NCI-H524 (cell line): ENCODE results near the gene SMYD4.
"Not testable (repeated sequence)": the region's sequence is repeated elsewhere in the genome, so short reads cannot be mapped to it uniquely, and the experiment has no call there.

Experiments
- DNase-seq, 2 experiments: peaks; one replicate each; lab custom pipeline; 2025; lab: John Stamatoyannopoulos, UW

The SMYD4 gene, protein sequence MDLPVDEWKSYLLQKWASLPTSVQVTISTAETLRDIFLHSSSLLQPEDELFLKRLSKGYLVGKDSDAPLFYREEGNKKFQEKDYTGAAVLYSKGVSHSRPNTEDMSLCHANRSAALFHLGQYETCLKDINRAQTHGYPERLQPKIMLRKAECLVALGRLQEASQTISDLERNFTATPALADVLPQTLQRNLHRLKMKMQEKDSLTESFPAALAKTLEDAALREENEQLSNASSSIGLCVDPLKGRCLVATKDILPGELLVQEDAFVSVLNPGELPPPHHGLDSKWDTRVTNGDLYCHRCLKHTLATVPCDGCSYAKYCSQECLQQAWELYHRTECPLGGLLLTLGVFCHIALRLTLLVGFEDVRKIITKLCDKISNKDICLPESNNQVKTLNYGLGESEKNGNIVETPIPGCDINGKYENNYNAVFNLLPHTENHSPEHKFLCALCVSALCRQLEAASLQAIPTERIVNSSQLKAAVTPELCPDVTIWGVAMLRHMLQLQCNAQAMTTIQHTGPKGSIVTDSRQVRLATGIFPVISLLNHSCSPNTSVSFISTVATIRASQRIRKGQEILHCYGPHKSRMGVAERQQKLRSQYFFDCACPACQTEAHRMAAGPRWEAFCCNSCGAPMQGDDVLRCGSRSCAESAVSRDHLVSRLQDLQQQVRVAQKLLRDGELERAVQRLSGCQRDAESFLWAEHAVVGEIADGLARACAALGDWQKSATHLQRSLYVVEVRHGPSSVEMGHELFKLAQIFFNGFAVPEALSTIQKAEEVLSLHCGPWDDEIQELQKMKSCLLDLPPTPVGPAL

DNA sequence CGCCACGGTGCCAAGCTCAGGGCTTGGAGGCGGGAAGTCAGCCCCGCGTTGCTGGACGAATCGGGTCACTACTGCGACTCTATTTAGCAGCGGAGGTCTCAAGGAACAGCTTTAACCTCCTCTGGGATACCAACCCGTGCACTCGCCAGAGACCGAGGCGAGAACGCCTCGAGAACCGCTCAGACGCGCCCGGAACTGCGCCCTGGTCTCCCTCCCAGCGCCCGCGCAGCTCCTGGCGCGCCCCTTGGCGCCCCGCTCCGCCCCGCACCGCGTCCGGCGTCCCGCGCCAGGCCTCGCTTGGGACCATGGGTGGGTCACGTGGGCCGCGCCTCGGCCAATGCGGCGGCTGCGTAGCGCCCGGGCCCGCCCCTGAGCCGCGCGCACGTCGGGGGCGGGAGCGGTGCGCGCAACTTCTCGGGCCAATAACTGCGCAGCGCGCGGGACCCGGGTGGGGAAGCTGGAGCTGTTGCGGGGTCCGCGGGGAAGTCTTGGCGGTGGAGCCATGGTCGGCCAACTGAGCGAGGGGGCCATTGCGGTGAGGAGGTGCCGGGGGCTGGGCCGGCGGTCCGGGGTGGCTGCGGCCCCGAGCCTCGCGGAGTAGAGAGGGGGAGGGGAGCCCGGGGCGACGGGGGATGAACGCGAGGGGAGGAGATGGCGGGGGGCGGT lies at the start of gene SMYD4, which contains the start of gene RPA1:
TSS of gene SMYD4 (minus strand) at position 311 of the 666 bp plus-strand sequence. CDS start 1,908 bp downstream, outside the sequence.
TSS of gene RPA1 (plus strand) at position 414 of the 666 bp plus-strand sequence. CDS start at position 503, 89 bp downstream.
- DNase-seq = peak; percentile 48 to 82

GRCh38 chr17:1878419-1879121 lies 48.9 kb upstream of the SMYD4 start:
- no peak for DNase-seq

- no peak for DNase-seq
These were observed 45.9 kb upstream of the SMYD4 start for GRCh38 chr17:1875597-1875996.

- DNase-seq = no peak
These were observed 43.7 kb upstream of the SMYD4 start for GRCh38 chr17:1873418-1873817.

DNA sequence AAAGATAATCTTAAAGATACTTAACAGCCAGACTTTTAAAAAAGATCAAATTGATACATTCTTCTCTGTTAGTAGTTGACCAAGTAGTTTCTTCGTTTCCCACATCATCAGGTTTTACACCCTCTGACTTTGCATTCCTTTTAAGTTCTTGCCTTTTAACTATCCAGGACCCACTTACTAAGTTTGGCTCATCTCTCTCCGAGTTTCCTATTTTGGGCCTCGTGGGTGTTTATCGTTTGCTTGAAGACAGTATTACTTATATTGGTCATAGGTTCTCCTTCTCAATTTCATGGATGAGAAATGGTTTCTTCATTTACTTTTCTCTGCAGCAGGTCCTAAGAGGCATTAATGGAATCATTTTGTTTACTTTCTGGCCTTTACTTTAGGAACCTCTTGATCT lies 43.3 kb upstream of the SMYD4 start:
- no peak for DNase-seq

DNA sequence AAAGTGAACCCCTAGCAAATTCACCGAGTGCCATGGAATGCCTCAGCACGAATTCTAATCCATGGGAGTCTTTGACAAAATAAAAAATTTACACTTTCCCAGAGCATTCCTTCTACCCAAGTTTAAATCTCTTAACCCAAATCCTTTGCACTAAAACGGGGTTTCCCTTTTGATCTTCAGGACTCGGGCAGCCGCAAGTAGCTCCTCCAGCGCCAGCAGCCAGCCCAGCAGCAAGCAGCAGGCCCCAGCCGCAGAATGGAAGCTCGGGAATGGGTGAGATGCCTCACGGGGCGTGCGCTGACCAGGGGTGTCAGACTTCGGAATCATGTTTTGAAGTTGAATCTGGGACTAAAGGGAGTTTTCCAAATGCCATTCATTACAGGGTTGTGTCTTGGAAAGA lies 42.6 kb upstream of the SMYD4 start:
- no peak for DNase-seq

DNA sequence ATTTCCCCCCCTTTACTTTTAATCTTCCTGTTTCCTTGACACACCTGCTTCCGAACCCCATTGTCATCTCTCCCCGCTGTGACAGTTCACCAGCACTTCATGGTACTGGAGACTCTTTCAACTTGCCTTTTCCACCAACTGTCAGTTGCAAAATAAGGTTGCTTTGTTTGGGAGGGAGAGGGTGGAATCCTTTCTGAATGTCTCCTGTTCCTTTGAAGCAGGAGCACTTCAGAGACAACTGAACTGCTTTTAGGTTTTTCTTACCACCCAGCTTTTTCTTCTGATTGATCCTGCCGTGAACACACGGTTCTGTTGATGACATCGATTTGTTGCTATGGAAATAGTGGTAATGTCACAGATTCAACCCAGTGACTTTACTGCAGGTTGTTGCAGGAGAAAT lies 42.1 kb upstream of the SMYD4 start:
- DNase-seq = no peak

GRCh38 chr17:1870592-1870991 lies 40.9 kb upstream of the SMYD4 start:
- no peak for DNase-seq

DNA sequence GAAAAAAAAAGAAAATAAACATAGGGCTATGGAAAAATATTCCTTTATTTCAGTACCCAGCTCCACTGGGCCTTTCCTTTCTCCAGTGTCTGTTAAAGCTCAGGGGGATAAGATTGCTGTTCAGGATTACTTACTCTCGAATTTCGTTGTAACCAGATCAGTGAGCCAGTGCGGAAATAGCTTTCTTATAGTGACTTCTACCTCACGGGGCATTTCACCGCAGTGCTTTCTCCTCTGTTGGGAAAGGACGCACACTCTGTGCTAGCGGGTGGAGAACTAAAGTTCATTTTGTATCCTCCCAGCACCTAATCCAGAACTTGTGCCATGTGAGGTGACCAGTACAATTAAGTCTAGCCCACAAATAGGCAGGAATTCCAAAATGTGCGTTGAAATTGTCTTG lies 38.4 kb upstream of the SMYD4 start:
- no peak for DNase-seq

GRCh38 chr17:1867307-1867706 lies 37.6 kb upstream of the SMYD4 start:
- DNase-seq = no peak

- DNase-seq = peak in 1 of 2 experiments; percentile 2
These were observed 35.7 kb upstream of the SMYD4 start for GRCh38 chr17:1865252-1866037.

- DNase-seq = no peak
These were observed 31.8 kb upstream of the SMYD4 start for GRCh38 chr17:1861391-1862010.

DNA sequence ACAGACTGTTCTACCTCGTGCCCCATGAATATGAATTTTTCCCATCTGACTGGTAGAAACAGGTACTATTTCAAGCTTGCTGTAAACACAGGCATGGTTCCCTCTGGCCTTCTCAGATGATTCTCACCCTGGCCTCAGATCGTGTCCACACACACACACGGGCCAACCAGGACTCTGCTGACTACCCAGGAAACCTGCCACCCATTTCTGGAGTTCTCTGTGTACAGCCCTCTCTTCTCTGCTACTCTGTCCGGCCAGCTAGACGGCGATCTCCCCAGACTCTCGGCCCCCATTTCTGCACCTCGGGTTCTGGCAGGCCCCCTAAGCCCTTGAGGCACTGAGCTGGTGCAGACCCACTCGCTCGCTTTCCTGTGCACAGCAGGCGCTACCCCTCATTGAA lies 31.3 kb upstream of the SMYD4 start:
- DNase-seq = no peak

DNA sequence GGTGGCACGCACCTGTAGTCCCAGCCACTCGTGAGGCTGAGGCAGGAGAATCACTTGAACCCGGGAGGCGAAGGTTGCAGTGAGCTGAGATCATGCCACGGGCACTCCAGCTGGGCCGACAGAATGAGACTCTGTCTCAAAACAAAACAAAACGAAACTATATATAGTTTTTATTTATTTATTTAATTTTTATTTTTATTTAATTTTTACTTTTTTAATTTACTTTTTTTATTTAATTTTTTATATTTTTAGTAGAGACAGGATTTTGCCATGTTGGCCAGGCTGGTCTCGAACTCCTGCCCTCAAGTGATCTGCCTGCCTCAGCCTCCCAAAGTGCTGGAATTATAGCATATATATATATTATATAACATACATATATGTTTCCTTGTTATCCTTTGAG lies 26.8 kb upstream of the SMYD4 start:
- DNase-seq = not testable (repeated sequence)

GRCh38 chr17:1853698-1854097 lies 24.0 kb upstream of the SMYD4 start:
- DNase-seq = no peak

GRCh38 chr17:1852327-1852726 lies 22.6 kb upstream of the SMYD4 start:
- no peak for DNase-seq

DNA sequence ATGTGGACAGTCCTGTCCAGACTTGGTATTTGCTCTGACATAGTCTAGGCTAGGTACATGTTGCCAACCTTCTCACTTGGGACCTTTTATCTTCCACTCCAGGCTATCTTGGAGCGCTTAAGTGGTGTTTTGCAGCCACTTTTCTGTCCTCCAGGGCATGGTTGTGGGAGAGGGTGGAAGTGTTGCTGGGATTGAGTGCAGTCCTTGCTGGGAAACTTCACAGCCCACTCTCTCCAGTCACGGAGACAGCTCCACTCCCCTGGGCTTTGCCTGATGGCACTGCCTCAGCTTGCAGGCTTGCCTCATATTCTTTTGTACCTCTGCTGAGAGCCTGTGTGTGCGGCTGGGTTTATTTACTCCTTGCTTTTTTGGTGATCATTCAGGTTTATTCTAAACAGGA lies 17.5 kb upstream of the SMYD4 start:
- DNase-seq = no peak

- no peak for DNase-seq
These were observed 14.2 kb upstream of the SMYD4 start for GRCh38 chr17:1843947-1844346.

- DNase-seq = no peak
These were observed 9.8 kb upstream of the SMYD4 start for GRCh38 chr17:1839516-1839915.

DNA sequence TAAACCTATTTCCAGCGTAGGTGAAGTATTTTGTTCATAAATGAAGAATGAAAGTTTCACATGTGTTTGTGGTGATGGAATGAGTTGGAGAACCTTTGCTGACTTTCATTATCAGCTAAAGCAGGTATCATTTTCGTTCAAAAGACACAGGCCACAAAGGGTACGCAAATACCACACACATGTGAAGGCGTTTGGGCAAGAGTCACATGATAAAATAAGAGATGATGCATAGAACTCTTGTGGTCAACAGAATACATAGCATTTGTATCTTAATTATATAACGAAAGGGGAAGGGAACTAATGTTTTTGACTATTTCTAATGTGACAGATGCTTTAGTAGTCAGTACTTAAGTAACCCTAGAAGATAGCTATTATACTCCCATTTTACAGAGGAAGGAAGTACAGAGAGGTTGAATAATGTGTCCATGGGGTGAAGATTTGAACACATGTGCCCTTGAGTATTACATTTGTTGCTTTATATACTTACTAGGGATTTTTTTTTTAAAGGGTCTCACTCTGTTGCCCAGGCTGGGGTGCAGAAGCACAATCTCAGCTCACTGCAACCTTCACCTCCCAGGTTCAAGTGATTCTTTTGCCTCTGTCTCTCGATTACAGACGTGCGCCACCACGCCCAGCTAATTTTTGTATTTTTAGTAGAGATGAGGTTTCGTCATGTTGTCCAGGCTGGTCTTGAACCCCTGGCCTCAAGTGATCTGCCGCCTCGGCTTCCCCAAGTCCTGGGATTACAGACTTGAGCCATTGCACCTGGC lies 4.9 kb upstream of the SMYD4 start:
- DNase-seq = no peak
